SJCRH30 (cell line): ENCODE measurements around the gene KCNIP4. TPM values are rescaled to one million over a fixed set of nuclear protein-coding genes. Genes with fewer than 3 reads are reported as not detected.

Source experiments
- DNase-seq, 2 experiments: peaks; one replicate each; pipeline ENCODE4 v3.0.0-alpha.2; 2015 to 2020
- H3K27ac ChIP-seq: fragments of 250-450 bp; sonication (Bioruptor Pico); 2 replicates; pipeline ENCODE4 v1.5.1; 2020; ENCODE audit warnings: mild to moderate bottlenecking, moderate library complexity
- H3K27me3 ChIP-seq: fragments of 250-450 bp; sonication (Bioruptor Pico); 2 replicates; pipeline ENCODE4 v1.5.1; 2020; ENCODE audit warnings: mild to moderate bottlenecking, moderate library complexity
- H3K36me3 ChIP-seq: fragments of 250-450 bp; sonication (Bioruptor Pico); 2 replicates; pipeline ENCODE4 v1.5.1; 2020; ENCODE audit warnings: mild to moderate bottlenecking, moderate library complexity
- H3K4me1 ChIP-seq: fragments of 250-450 bp; sonication (Bioruptor Pico); 2 replicates; pipeline ENCODE4 v1.5.1; 2020; ENCODE audit warnings: mild to moderate bottlenecking, moderate library complexity
- H3K4me3 ChIP-seq: fragments of 250-450 bp; sonication (Bioruptor Pico); 2 replicates; pipeline ENCODE4 v1.5.1; 2020; ENCODE audit warnings: mild to moderate bottlenecking, moderate library complexity
- H3K9me3 ChIP-seq: fragments of 250-450 bp; sonication (Bioruptor Pico); replicated peaks from 2 replicates; pipeline ENCODE4 v1.5.1; 2020; ENCODE audit warnings: mild to moderate bottlenecking, moderate library complexity
- total RNA-seq: library from RNA; depleted of rRNA; stranded (reverse); fragments of >200 nt; shearing (Covaris generic); gene quantifications from 2 replicates; pipeline ENCODE4 v1.2.3, GENCODE V29; 2014

KCNIP4 gene
- total RNA-seq, 1 experiment from 2014 or later = 0.67 TPM

DNA sequence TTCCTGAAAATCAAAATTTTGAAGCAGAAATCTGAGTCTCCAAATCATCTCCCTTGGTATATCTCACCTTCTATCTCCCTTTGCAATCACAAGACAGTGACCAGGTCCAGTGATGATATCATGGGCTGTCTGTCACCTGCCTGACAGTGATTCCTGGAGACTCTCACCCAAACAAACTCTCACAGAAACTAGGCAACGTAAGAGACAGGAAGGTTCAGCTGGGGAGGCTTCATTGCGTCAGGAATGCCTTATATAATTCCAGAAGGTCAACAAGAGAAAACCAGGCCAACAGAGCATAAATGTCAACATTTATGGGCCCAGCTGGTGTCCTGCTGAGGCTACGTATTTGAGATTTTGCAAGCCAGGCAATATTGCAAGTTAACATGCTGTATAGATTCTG is 412.7 kb downstream of the KCNIP4 start:
- H3K4me3 ChIP-seq = no peak overlapping the region
- H3K4me1 ChIP-seq = no peaks in the 10 kb centered on the region
- no peak for DNase-seq
- H3K9me3 ChIP-seq = no peaks in the 10 kb centered on the region
- no peak overlapping the region for H3K27ac ChIP-seq
- no peaks in the 10 kb centered on the region for H3K36me3 ChIP-seq
- H3K27me3 ChIP-seq = no peaks in the 10 kb centered on the region

DNA sequence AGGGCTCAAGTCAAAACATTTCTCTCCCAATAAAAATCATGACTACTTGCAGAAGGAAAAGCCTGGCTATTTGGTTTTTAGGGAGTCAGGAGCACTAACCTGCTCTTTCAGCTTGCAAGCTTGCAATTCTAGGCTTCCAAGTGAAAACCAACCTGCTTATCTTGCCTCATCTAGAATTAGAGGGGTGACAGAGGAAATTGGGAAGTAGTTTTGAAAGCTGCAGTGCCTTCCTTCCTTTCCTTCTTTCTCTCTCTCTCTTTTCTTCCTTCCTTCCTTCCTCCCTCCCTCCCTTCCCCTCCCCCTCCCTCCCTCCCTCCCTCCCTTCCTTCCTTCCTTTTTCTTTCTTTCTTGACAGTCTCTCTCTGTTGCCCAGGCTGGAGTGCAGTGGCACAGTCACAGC is 417.5 kb downstream of the KCNIP4 start:
- H3K9me3 ChIP-seq = no peaks in the 10 kb centered on the region
- H3K4me1 ChIP-seq = no peaks in the 10 kb centered on the region
- no peak overlapping the region for H3K4me3 ChIP-seq
- H3K36me3 ChIP-seq = no peaks in the 10 kb centered on the region
- H3K27me3 ChIP-seq = no peaks in the 10 kb centered on the region
- no peak overlapping the region for H3K27ac ChIP-seq
- DNase-seq = no peak

DNA sequence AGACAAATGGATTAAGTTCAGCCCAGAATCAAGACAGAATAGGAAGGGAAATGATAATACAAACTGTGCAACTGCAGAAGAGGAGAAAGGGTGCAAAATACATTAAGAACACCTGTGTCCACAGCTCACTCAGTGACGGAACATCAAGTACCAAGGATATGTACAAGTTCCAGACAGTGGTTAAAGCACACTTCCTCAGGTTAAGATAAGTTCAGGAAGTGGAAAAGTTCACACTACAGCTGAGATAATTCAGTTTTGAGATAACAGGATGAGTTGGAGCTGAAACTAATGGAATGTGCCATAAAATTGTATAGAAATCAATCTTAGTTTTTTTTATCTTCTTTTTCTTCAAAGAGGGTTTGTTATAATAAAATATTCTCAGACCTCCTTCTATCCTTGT is 419.4 kb downstream of the KCNIP4 start:
- H3K36me3 ChIP-seq = no peaks in the 10 kb centered on the region
- no peak overlapping the region for H3K4me3 ChIP-seq
- no peaks in the 10 kb centered on the region for H3K4me1 ChIP-seq
- H3K27ac ChIP-seq = no peak overlapping the region
- H3K9me3 ChIP-seq = no peaks in the 10 kb centered on the region
- no peaks in the 10 kb centered on the region for H3K27me3 ChIP-seq
- DNase-seq = no peak

DNA sequence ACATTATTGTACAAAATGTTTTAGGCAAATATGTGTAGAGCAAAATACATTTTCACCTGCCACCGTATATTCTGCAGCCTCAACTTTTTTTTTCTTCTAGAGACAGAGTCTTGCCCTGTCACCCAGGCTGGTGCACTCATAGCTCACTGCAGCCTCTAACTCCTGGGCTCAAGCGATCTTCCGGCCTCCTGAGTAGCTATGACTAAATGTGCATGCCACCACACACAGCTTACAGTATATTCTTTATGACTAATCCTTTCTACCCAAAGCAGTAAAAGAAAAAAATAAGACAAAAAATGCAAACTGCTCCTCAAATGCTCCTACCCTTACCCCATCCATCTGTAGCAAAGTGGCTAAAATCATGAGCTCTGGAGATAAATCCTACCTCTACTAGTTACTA is 426.3 kb downstream of the KCNIP4 start:
- Histone ChIP-seq H3K4me3 (no peak overlapping the region), H3K9me3 (no peaks in the 10 kb centered on the region), H3K27me3 (no peaks in the 10 kb centered on the region), H3K36me3 (no peaks in the 10 kb centered on the region), H3K27ac (no peak overlapping the region), H3K4me1 (no peaks in the 10 kb centered on the region)
- DNase-seq = no peak

DNA sequence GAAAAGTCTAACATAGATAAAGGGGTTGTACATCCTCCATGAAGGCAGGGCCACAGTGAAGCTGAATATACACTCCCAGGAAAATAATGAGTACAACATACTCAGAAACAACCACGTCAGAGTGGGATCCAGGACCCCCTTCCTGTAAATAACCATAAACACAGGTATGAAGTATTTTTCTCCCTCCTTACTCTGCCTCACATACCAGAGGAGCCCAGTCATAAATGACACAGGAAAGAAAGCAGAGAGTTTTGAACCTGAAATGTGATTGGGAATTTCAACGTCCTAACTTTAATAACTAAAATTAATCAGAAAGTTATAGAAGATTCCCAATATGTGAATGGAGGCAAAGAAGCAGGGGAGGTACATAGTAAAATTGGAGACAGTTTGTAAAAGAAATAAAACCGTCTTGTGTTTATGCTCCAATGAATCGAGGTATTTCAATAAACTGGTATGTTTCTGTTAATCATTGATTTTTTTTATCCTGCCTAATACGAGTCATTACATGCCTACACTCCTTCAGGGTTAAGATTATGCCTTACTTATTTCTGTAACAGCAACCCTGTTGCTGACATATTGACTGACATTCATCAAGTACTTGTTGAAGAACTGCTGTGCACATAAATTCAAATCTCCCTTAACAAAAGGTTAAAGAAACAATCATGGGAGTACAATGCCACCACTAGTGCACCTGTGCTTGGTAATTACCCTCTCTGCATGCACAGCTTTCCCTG is 431.3 kb downstream of the KCNIP4 start:
- Histone ChIP-seq H3K9me3 (no peaks in the 10 kb centered on the region), H3K4me1 (no peaks in the 10 kb centered on the region), H3K4me3 (no peak overlapping the region), H3K27ac (no peak overlapping the region), H3K27me3 (no peaks in the 10 kb centered on the region), H3K36me3 (no peaks in the 10 kb centered on the region)
- no peak for DNase-seq

DNA sequence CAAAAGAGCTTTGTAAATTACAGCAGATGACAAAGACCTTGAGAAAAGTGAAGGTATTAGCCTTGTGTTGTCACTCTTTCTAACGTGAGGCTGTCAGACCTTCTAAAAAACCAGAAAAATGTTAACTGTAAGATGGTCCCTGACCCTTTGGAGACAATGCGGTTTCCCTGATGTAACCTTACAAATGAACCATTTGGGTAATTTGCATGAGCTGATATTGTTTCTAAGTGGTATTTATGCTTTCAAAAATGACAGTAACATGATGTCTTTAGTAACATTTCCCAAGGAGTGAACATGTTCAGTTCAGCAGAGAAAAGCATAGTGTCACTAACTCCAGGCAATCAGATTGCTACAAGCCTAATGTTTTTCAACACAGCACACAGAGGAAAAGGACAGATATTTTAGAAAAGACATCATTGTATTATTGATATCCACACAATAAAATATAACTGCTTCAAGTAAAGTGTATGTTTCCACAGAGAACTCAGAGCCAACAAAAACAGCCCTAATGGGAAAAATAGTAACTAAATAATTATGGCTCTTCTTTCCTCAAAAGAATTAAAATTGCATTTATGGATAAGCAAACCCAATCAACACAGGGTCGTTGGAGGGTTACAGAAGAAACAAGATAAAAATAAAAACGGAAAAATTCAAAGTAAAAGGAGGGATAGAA is 434.4 kb downstream of the KCNIP4 start:
- no peaks in the 10 kb centered on the region for H3K9me3 ChIP-seq
- 0 out of 2 replicates have a peak, but pooled peaks cover 3% of the 10 kb centered on the region for H3K27me3 ChIP-seq
- no peaks in the 10 kb centered on the region for H3K4me1 ChIP-seq
- H3K36me3 ChIP-seq = no peaks in the 10 kb centered on the region
- no peak for DNase-seq
- no peak overlapping the region for H3K27ac ChIP-seq
- H3K4me3 ChIP-seq = no peak overlapping the region

DNA sequence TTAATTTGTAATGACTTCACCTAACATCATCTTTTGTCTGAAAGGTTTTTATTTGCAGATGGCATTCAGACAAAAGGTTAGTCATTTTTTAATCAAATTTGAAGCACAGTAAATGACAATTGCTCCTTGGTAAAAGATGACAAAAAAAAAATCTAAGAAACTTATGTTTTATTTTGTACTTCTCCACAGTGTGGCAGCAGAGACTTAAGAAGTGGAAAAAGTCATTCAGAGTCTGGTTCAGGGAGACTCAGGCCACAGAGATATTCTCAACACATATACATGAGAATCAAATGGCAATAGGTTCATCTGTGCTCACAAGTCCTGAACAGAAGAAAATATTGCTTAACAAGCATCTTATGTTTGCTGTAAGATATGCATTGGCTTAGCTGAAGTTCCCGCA is 436.2 kb downstream of the KCNIP4 start:
- H3K4me3 ChIP-seq = no peak overlapping the region
- H3K27ac ChIP-seq = no peak overlapping the region
- 0 out of 2 replicates have a peak, but pooled peaks cover 3% of the 10 kb centered on the region for H3K27me3 ChIP-seq
- H3K9me3 ChIP-seq = no peaks in the 10 kb centered on the region
- H3K4me1 ChIP-seq = no peaks in the 10 kb centered on the region
- DNase-seq = peak; percentile 11 to 66
- H3K36me3 ChIP-seq = no peaks in the 10 kb centered on the region

DNA sequence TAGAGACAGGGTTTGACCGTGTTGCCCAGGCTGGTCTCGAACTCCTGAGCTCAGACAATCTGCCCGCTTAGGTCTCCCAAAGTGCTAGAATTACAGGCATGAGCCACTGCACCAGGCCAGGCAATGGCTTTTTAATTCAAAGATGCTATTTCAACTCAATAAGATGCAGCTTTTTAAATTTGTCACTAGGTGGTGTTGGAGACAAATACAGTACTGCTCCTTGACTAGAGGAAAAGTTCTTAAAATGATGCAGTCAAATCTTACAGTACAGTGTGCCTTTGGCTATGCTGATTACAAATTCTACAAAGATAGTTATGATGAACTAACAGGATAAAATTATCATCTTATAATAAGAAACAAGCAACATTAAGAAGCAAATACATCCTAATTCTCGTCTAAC is 441.1 kb downstream of the KCNIP4 start:
- H3K9me3 ChIP-seq = no peaks in the 10 kb centered on the region
- H3K36me3 ChIP-seq = no peaks in the 10 kb centered on the region
- peak in 1 of 2 experiments; percentile 30 for DNase-seq
- no peak overlapping the region for H3K4me3 ChIP-seq
- H3K27me3 ChIP-seq = 0 out of 2 replicates have a peak, but pooled peaks cover 3% of the 10 kb centered on the region
- H3K27ac ChIP-seq = no peak overlapping the region
- no peaks in the 10 kb centered on the region for H3K4me1 ChIP-seq

DNA sequence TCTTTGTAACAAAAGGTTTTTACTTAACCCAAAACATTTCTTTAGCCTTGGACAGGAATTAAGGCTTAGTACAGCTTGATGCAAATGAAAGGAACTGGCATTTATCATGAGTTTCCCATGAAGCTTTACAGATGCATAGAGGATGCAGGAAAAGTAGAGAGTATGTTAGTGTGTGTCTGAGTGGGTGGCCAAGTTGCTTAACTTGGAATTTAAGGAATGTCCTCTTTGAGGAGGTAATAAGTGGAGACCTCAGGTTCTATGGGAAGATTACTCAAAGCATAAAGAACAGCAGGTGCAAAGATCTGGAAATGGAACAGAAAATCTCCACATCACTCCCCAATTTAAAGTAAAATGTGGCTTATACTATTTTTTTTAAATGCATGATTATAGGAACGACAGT is 457.9 kb downstream of the KCNIP4 start:
- Histone ChIP-seq H3K36me3 (no peaks in the 10 kb centered on the region), H3K27ac (no peak overlapping the region), H3K9me3 (no peaks in the 10 kb centered on the region), H3K4me1 (no peaks in the 10 kb centered on the region), H3K27me3 (no peaks in the 10 kb centered on the region), H3K4me3 (no peak overlapping the region)
- DNase-seq = no peak

DNA sequence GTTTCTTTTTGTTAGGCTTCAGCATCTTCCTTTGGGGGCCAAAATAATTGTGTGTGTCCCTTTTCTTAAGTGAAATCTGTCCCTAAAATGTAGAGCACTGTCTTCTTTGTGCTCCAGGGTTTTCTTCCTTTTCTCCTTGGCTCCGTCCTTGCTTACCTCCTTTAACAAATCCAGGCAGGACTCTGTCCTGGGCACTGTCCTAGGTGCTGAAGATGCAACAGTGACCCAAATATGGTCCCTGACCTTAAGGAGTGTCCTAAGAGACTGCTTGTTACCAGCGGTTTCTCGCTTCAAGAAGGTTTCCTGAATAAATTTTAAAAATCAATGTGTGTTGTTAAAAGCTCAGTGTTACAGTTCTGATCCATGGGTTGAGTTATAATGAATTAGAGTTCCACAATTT is 471.8 kb downstream of the KCNIP4 start:
- H3K9me3 ChIP-seq = 0 out of 2 replicates have a peak, but pooled peaks cover 4% of the 10 kb centered on the region
- no peak overlapping the region for H3K27ac ChIP-seq
- H3K4me3 ChIP-seq = no peak overlapping the region
- peak; percentile 40 to 67 for DNase-seq
- no peaks in the 10 kb centered on the region for H3K36me3 ChIP-seq
- H3K27me3 ChIP-seq = no peaks in the 10 kb centered on the region
- H3K4me1 ChIP-seq = no peaks in the 10 kb centered on the region

DNA sequence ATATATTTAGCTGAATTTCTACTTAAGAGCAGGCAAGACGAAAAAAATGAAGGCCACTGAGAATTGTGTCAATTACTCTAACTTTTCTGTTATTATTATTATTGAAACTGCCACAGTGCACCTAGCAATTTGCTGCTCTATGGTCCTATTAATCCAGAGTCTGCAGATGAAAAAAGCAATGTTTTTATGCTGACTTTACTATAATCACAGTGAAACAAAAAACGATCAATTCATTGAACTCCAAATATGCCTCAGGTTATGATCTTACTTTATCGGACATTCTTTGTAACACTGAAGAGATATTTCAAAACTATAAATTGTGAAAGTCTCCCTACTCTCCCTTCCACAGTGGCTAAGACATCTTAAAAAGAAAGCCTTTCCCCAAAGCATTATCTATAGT is 474.4 kb downstream of the KCNIP4 start:
- no peak overlapping the region for H3K27ac ChIP-seq
- H3K4me3 ChIP-seq = no peak overlapping the region
- no peaks in the 10 kb centered on the region for H3K27me3 ChIP-seq
- H3K9me3 ChIP-seq = 0 out of 2 replicates have a peak, but pooled peaks cover 4% of the 10 kb centered on the region
- peaks cover 20% of the 10 kb centered on the region for H3K4me1 ChIP-seq
- DNase-seq = no peak
- no peaks in the 10 kb centered on the region for H3K36me3 ChIP-seq

DNA sequence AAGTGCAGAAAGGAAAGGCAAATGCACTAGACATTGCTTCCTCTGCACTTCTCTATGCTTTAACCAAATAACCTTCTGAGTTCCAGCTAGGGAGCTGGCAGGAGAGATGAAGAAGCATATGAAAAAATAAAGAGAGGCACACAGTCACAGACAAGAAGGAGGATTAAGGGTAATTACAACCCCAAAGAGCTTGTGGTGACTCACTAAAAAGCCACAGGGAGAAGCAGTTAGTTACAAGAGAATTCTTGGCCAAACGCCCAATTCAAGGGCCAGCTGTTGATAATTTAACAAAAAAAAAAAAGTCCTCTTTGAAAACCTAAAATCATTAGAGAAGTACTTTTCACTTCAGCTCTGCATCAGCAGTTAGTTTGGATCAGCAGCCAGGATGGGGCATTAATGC is 478.0 kb downstream of the KCNIP4 start:
- Histone ChIP-seq H3K4me3 (no peak overlapping the region), H3K27ac (no peak overlapping the region), H3K27me3 (no peaks in the 10 kb centered on the region), H3K9me3 (no peaks in the 10 kb centered on the region), H3K36me3 (no peaks in the 10 kb centered on the region), H3K4me1 (peaks cover 20% of the 10 kb centered on the region)
- peak; percentile 81 to 95 for DNase-seq

DNA sequence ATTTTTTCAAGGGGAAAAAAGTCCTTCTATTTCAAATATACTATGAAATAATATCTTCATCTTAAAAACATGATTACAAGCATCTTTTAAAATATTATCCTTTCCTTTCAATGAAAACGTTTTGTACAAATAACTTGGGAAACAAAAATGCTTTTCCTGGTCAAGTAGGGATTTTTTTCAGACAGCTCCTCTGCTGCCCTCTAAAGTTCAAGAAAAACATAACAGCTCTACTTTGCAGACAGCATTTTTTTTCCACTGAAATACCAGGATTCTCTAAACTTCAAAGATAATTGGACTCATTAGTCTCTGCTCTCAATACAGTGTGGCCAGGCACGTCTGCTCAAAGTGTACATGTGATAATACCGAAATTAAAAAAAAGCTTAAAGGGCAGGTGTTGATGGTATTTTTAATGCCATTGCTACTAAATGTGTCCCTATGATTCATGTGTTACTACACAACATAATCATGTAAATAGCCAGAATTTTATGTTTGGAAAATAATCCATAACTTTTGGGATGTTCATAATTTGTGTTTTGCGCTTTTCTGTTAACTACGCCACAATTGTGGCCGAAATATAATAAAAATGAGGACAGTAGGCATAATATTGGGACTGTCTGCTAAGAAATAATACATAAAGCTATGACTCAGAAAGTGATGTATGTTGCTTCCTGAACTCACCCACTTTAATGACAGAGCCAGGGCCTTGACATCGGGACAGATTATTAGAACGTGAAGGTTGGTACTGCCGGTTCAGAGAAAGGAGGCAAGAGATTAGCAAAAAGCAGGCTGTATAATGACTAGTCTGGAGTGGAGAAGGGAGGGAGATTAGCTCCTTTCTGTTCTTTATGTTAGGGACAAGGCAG is 478.9 kb downstream of the KCNIP4 start:
- peak in 1 of 2 experiments; percentile 55 for DNase-seq
- H3K27ac ChIP-seq = no peak overlapping the region
- H3K36me3 ChIP-seq = no peaks in the 10 kb centered on the region
- H3K4me3 ChIP-seq = no peak overlapping the region
- no peaks in the 10 kb centered on the region for H3K9me3 ChIP-seq
- H3K4me1 ChIP-seq = peaks cover 20% of the 10 kb centered on the region
- no peaks in the 10 kb centered on the region for H3K27me3 ChIP-seq

DNA sequence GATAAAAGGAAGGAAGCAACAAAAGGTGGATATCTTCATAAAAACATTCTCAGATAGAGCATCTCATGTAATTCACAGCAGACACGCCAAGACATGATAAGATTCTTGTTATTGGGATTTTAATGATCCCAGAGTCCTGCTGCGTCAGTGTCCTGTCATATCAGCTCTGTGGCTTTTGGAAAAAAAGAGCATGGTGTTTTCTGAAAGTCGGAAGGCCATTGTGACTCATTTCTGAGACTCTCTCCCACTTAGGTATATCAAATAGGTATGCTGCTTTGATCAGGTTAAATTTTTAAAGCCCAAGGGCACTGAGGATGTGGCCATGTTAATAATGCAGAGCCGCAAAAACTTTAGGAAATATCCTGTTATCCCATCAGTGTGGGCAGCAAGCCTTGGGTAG is 481.0 kb downstream of the KCNIP4 start:
- Histone ChIP-seq H3K36me3 (no peaks in the 10 kb centered on the region), H3K4me1 (peaks cover 20% of the 10 kb centered on the region), H3K4me3 (no peak overlapping the region), H3K27me3 (no peaks in the 10 kb centered on the region), H3K27ac (no peak overlapping the region), H3K9me3 (no peaks in the 10 kb centered on the region)
- no peak for DNase-seq
